ENCODE results near the gene OR51F1. TPM values are rescaled to one million over a fixed set of nuclear protein-coding genes. Genes with fewer than 3 reads are reported as not detected.

Gene OR51F1
- total and polyA plus RNA-seq, 2 donors (not counting 3 experiments of a cell fraction or from before 2014, with no cell fraction given): not detected

DNA sequence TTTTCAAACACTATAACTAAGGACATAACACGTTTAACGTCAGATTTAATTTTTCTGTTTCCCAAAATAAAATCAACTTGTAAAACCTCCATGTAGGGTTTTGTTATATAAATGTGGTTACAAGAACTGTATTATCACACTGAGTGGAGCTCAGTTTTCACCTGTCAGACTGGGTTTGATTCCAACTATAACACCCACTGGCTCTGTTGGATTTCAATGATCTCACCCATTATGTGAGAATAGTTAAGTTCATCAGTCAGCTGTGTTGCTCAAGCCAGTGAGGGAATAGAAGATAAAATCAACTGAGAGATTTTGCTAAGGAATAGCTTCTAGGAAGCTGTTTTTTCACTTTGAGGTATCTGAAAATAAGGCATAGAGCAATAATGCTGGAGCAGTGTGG is 39.5 kb upstream of the OR51F1 start:
- no peak for TF ChIP-seq FOS (IDR thresholded peaks at IDR 0.05; ENCODE audit: borderline replicate concordance, insufficient read depth, low read length)
- no peak for TF ChIP-seq EZH2 (IDR thresholded peaks at IDR 0.05; ENCODE audit: borderline replicate concordance, low read depth, low read length, severe bottlenecking)
- TF ChIP-seq JUN (IDR thresholded peaks at IDR 0.05; ENCODE audit: borderline replicate concordance, insufficient read depth, insufficient read length, low read depth): no peak
- TF ChIP-seq MYC (IDR thresholded peaks at IDR 0.05; ENCODE audit: low read depth, low read length): no peak
- TF ChIP-seq, protein P1, sequence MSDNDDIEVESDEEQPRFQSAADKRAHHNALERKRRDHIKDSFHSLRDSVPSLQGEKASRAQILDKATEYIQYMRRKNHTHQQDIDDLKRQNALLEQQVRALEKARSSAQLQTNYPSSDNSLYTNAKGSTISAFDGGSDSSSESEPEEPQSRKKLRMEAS (IDR thresholded peaks at IDR 0.05; ENCODE audit: insufficient read depth, insufficient read length): no peak
- no peak for TF ChIP-seq GATA2 (IDR thresholded peaks at IDR 0.05; ENCODE audit: insufficient read depth, insufficient read length, low read depth, low read length)
- TF ChIP-seq POLR2AphosphoS5 (IDR thresholded peaks at IDR 0.05; ENCODE audit: insufficient read depth, low read depth, low read length): no peak
- TF ChIP-seq, protein P2, sequence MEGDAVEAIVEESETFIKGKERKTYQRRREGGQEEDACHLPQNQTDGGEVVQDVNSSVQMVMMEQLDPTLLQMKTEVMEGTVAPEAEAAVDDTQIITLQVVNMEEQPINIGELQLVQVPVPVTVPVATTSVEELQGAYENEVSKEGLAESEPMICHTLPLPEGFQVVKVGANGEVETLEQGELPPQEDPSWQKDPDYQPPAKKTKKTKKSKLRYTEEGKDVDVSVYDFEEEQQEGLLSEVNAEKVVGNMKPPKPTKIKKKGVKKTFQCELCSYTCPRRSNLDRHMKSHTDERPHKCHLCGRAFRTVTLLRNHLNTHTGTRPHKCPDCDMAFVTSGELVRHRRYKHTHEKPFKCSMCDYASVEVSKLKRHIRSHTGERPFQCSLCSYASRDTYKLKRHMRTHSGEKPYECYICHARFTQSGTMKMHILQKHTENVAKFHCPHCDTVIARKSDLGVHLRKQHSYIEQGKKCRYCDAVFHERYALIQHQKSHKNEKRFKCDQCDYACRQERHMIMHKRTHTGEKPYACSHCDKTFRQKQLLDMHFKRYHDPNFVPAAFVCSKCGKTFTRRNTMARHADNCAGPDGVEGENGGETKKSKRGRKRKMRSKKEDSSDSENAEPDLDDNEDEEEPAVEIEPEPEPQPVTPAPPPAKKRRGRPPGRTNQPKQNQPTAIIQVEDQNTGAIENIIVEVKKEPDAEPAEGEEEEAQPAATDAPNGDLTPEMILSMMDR (IDR thresholded peaks at IDR 0.05; ENCODE audit: extremely low read depth in 1 of 2, insufficient read depth in 1 of 2, low read depth in 1 of 2, low read length in 2 of 2): no peak
- TF ChIP-seq POLR2A (IDR thresholded peaks at IDR 0.05; ENCODE audit: low read depth, low read length): no peak
- FAIRE-seq: no peak
- BruUV-seq (replicated peaks): no TSS peak

More for the DNA sequence above, 39.5 kb upstream of the OR51F1 start:
- ChIA-PET CTCF (no interaction called here), POLR2A (no interaction called here)
- Histone ChIP-seq H3K27me3 (ENCODE audit: control insufficient read depth in 2 of 2, insufficient read depth in 2 of 2, low read length in 2 of 2) (no peaks in the 10 kb centered on the region), H3K27ac (ENCODE audit: insufficient read depth, low read depth, low read length) (no peak overlapping the region), H3K9me3 (replicated peaks; ENCODE audit: control insufficient read depth, insufficient read depth, low read length) (no peaks in the 10 kb centered on the region), H4K20me1 (replicated peaks; ENCODE audit: control insufficient read depth, extremely low read depth, insufficient read depth, low read length) (no peaks in the 10 kb centered on the region), H3K4me3 (replicated peaks in 1 of 3; ENCODE audit: insufficient read depth in 1 of 3, low read depth in 1 of 3, low read length in 3 of 3) (no peak overlapping the region), H3K9ac (replicated peaks; ENCODE audit: extremely low read depth, insufficient read depth, low read length) (no peak overlapping the region), H3K9me1 (replicated peaks; ENCODE audit: control insufficient read depth, extremely low read depth, insufficient read depth, low read length) (no peaks in the 10 kb centered on the region), H3K79me2 (ENCODE audit: control insufficient read depth, insufficient read depth, low read length) (no peaks in the 10 kb centered on the region), H2AFZ (ENCODE audit: low read depth, low read length) (no peak overlapping the region), H3K4me2 (ENCODE audit: insufficient read depth, low read length) (no peak overlapping the region), H3K4me1 (ENCODE audit: control insufficient read depth, extremely low read depth, insufficient read depth, low read length) (no peaks in the 10 kb centered on the region), H3K36me3 (ENCODE audit: control insufficient read depth in 2 of 2, extremely low read depth in 1 of 2, insufficient read depth in 2 of 2, low read length in 2 of 2) (no peaks in the 10 kb centered on the region)
- dilution Hi-C loops (cut with MboI; ENCODE audit: extremely low pct_ligation_motif_present, low sequenced_read_pairs) (no loop called here), intact Hi-C loops (cut with micrococcal nuclease) (no loop called here)
- no peak for DNase-seq (ENCODE audit: low read depth, low spot score)

Data from endothelial cell of umbilical vein (primary cell).